Prostate gland (tissue), 2 donors: Measurements from ENCODE around the gene DNAI4.

Experiments
- POLR2A ChIP-seq: fragments of 450-650 bp; IDR thresholded peaks from one replicate; pipeline ENCODE4 v1.6.1; 2016; ENCODE audit warnings: antibody characterized with exemption, mild to moderate bottlenecking
- POLR2AphosphoS5 ChIP-seq: sonication (generic); formaldehyde crosslinking; IDR thresholded peaks from one replicate; pipeline ENCODE4 v1.6.1; 2017; ENCODE audit warnings: antibody characterized with exemption
- TF ChIP-seq, protein P1 (sequence below), 4 experiments: fragments of 200-600 bp in 2 of 4; fragments of 450-650 bp in 2 of 4; sonication (generic) in 2 of 4; IDR thresholded peaks; 1 replicate in 3 of 4; 2 replicates in 1 of 4; pipeline ENCODE4 v1.5.1; 2016 to 2019; ENCODE audit warnings: antibody characterized with exemption in 4 of 4, mild to moderate bottlenecking in 2 of 4, moderate library complexity in 2 of 4

DNA sequence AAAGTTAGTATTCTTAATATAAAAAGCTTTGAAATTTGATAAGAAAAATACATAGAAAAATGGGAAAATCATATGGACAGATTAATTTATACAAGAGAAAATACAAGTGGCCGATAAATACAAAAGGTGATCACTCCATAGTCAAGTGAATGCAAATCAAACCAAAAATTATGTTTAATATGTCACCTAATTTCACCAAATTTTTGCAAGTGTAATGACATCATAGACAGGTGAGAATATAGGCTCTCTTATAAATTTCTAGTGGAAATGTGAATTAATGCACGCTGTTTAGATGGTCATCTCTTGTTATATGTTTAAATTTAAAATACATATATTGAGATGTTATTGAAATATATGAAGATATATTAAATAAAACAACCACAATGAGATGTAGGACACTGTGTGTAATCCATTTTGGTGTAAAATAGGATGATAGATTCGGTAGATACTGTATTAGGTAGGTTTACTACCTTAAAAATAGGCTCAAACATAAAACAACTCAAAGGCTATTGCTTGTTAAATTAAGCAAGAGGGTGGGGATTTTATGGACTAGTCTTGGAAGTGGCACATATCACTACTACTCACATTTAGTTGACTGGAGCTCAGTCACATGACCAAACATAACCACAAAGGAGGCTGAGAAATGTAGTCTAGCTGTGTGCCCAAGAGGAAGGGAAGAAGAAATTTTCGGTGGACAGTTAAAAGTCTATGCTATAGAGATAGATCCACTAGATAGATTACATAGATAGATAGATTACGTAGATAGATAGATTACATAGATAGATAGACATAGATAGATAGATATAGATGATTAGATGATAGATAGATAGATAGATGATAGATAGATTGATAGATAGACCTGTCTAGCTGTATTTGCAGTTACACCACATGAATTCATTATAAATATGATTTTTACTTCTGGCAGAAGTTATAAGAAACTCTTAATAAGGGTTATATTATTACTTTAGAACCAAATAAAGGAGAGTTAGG lies 132.7 kb downstream of the DNAI4 start:
- TF ChIP-seq, protein P1, sequence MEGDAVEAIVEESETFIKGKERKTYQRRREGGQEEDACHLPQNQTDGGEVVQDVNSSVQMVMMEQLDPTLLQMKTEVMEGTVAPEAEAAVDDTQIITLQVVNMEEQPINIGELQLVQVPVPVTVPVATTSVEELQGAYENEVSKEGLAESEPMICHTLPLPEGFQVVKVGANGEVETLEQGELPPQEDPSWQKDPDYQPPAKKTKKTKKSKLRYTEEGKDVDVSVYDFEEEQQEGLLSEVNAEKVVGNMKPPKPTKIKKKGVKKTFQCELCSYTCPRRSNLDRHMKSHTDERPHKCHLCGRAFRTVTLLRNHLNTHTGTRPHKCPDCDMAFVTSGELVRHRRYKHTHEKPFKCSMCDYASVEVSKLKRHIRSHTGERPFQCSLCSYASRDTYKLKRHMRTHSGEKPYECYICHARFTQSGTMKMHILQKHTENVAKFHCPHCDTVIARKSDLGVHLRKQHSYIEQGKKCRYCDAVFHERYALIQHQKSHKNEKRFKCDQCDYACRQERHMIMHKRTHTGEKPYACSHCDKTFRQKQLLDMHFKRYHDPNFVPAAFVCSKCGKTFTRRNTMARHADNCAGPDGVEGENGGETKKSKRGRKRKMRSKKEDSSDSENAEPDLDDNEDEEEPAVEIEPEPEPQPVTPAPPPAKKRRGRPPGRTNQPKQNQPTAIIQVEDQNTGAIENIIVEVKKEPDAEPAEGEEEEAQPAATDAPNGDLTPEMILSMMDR (IDR thresholded peaks at IDR 0.05): no peak
- TF ChIP-seq POLR2AphosphoS5 (no peak), POLR2A (no peak)
